Esophagus squamous epithelium (tissue), 5 donors: ENCODE results near the gene H6PD. TPM values are rescaled to one million over a fixed set of nuclear protein-coding genes. Genes with fewer than 3 reads are reported as not detected.
A peak's percentile ranks its signal among the peaks of the same experiment; 100 is the strongest.

Experiments used
- DNase-seq: peaks from one replicate; lab custom pipeline; 2025; lab: John Stamatoyannopoulos, UW
- H3K27ac ChIP-seq, 4 donors: fragments of 200-600 bp; sonication (generic); one replicate each; pipeline ENCODE4 v1.5.1; 2016 to 2019; ENCODE audit warnings: mild to moderate bottlenecking in 1 of 4
- H3K27me3 ChIP-seq, 4 donors: fragments of 200-600 bp; sonication (generic); 1 replicate in 3 of 4; 2 replicates in 1 of 4; pipeline versions ENCODE4 v1.5.1 to v1.6.0; 2017 to 2021; ENCODE audit warnings: antibody characterized with exemption in 1 of 4
- H3K36me3 ChIP-seq, 3 donors: fragments of 200-600 bp; sonication (generic); one replicate each; pipeline ENCODE4 v1.5.1; 2016 to 2019
- H3K4me1 ChIP-seq, 3 donors: fragments of 200-600 bp; sonication (generic); one replicate each; pipeline ENCODE4 v1.5.1; 2017 to 2019
- H3K4me3 ChIP-seq, 4 donors: fragments of 200-600 bp; sonication (generic); 1 replicate in 3 of 4; 2 replicates in 1 of 4; pipeline ENCODE4 v1.5.1; 2016 to 2019; ENCODE audit warnings: mild to moderate bottlenecking in 2 of 4, moderate library complexity in 1 of 4
- H3K9me3 ChIP-seq, 3 donors: fragments of 200-600 bp; sonication (generic); one replicate each; pipeline ENCODE4 v1.5.1; 2016 to 2019
- CTCF ChIP-seq, 6 experiments: fragments of 450-650 bp in 4 of 6; fragments of 200-600 bp in 2 of 6; sonication (generic) in 2 of 6; IDR thresholded peaks; one replicate each; pipeline ENCODE4 v1.5.1; 2016 to 2019; ENCODE audit warnings: antibody characterized with exemption in 6 of 6, mild to moderate bottlenecking in 4 of 6, moderate library complexity in 4 of 6
- POLR2A ChIP-seq, 4 donors: fragments of 450-650 bp; IDR thresholded peaks; one replicate each; pipeline ENCODE4 v1.6.1; 2017; ENCODE audit warnings: antibody characterized with exemption in 4 of 4, mild to moderate bottlenecking in 4 of 4, moderate library complexity in 3 of 4
- WGBS, 2 donors: methylation state at CpG; one replicate each; pipeline ENCODE4 v1.1.5; 2018; 5-methylcytosine and 5-hydroxymethylcytosine counted together
- intact Hi-C: fragments of 100-400 bp; cut with DNase I; formaldehyde crosslinking; loops from one replicate; pipeline ENCODE4 v1.15.0; 2022
- total RNA-seq, 4 donors: library from RNA; depleted of rRNA; stranded (reverse); fragments of >200 nt; gene quantifications; one replicate each; pipeline ENCODE4 v1.1.0, GENCODE V29; 2016
- donor health status: DM: yes; HTN: yes; CAD: no.

Gene H6PD
- total RNA-seq, 4 donors from 2014 or later, result 10.6 to 35.5 (median 18.7) TPM

GRCh38 chr1:9275161-9275560 lies 40.6 kb downstream of the H6PD start:
- TF ChIP-seq POLR2A (IDR thresholded peaks at IDR 0.05), result no peak
- TF ChIP-seq CTCF (IDR thresholded peaks at IDR 0.05), result no peak
- intact Hi-C loops, result no loop called here
- peaks cover 3 to 33% (median 18%) of the 10 kb centered on the region in 3 donors for H3K4me1 ChIP-seq
- no peaks in the 10 kb centered on the region for H3K9me3 ChIP-seq
- peak overlapping the region in 1 of 4 donors; percentile 73 for H3K27ac ChIP-seq
- no peaks in the 10 kb centered on the region for H3K27me3 ChIP-seq
- no peak for DNase-seq
- peaks cover 0 to 2% (median 0%) of the 10 kb centered on the region in 3 donors for H3K36me3 ChIP-seq
- H3K4me3 ChIP-seq, result no peak overlapping the region
- WGBS, 2 donors, result 77 to 89% methylated on average over 9 to 10 of the region's 10 CpGs

GRCh38 chr1:9275567-9276034 lies 41.0 kb downstream of the H6PD start:
- Histone ChIP-seq H3K9me3 (no peaks in the 10 kb centered on the region), H3K36me3 (no peaks in the 10 kb centered on the region), H3K4me1 (peaks cover 5 to 33% (median 18%) of the 10 kb centered on the region in 3 donors), H3K27ac (peak overlapping the region in 3 of 4 donors; percentile 55 to 73 (median 57)), H3K27me3 (no peaks in the 10 kb centered on the region), H3K4me3 (no peak overlapping the region)
- WGBS, 2 donors, result 33 to 61% methylated on average over 7 to 8 of the region's 12 CpGs
- no peak for DNase-seq
- intact Hi-C loops, result no loop called here
- TF ChIP-seq POLR2A (IDR thresholded peaks at IDR 0.05) (no peak), CTCF (IDR thresholded peaks at IDR 0.05) (no peak)

- H3K27ac ChIP-seq, result peak overlapping the region in 2 of 4 donors; percentile 7 to 25
- 61 to 62% methylated on average over 5 of the region's 5 CpGs for WGBS, 2 donors
- TF ChIP-seq CTCF (IDR thresholded peaks at IDR 0.05) (no peak), POLR2A (IDR thresholded peaks at IDR 0.05) (no peak)
- H3K4me3 ChIP-seq, result no peak overlapping the region
- no peak for DNase-seq
- H3K27me3 ChIP-seq, result peaks cover 0 to 12% (median 0%) of the 10 kb centered on the region in 4 donors
- intact Hi-C loops, result no loop called here
- no peaks in the 10 kb centered on the region for H3K36me3 ChIP-seq
- peaks cover 19 to 55% (median 32%) of the 10 kb centered on the region in 3 donors for H3K4me1 ChIP-seq
- H3K9me3 ChIP-seq, result no peaks in the 10 kb centered on the region
Measured at GRCh38 chr1:9278116-9278515, 43.5 kb downstream of the H6PD start.

- DNase-seq, result no peak
- H3K27ac ChIP-seq, result peak overlapping the region in 2 of 4 donors; percentile 7 to 25
- H3K36me3 ChIP-seq, result no peaks in the 10 kb centered on the region
- no peak overlapping the region for H3K4me3 ChIP-seq
- intact Hi-C loops, result no loop called here
- no peaks in the 10 kb centered on the region for H3K9me3 ChIP-seq
- peaks cover 0 to 12% (median 0%) of the 10 kb centered on the region in 4 donors for H3K27me3 ChIP-seq
- 72 to 88% methylated on average over 6 to 7 of the region's 10 CpGs for WGBS, 2 donors
- peaks cover 19 to 60% (median 32%) of the 10 kb centered on the region in 3 donors for H3K4me1 ChIP-seq
- TF ChIP-seq CTCF (IDR thresholded peaks at IDR 0.05) (no peak), POLR2A (IDR thresholded peaks at IDR 0.05) (no peak)
Measured at GRCh38 chr1:9278585-9279153, 44.1 kb downstream of the H6PD start.

- peaks cover 19 to 66% (median 32%) of the 10 kb centered on the region in 3 donors for H3K4me1 ChIP-seq
- intact Hi-C loops, result no loop called here
- no peak overlapping the region for H3K4me3 ChIP-seq
- DNase-seq, result no peak
- peaks cover 0 to 12% (median 0%) of the 10 kb centered on the region in 4 donors for H3K27me3 ChIP-seq
- no peaks in the 10 kb centered on the region for H3K9me3 ChIP-seq
- H3K36me3 ChIP-seq, result no peaks in the 10 kb centered on the region
- WGBS, 2 donors, result 68 to 84% methylated on average over 19 to 23 of the region's 23 CpGs
- H3K27ac ChIP-seq, result peak overlapping the region in 1 of 4 donors; percentile 14
- TF ChIP-seq POLR2A (IDR thresholded peaks at IDR 0.05) (no peak), CTCF (IDR thresholded peaks at IDR 0.05) (no peak)
Measured at GRCh38 chr1:9279172-9279840, 44.7 kb downstream of the H6PD start.
